Calu3 (cell line): ENCODE measurements around the gene LRRC61. TPM values are rescaled to one million over a fixed set of nuclear protein-coding genes. Genes with fewer than 3 reads are reported as not detected.
"Not testable (repeated sequence)": the region's sequence is repeated elsewhere in the genome, so short reads cannot be mapped to it uniquely, and the experiment has no call there.

ENCODE experiments used
- BruUV-seq: library from RNA; stranded (reverse); fragments of 400-500 nt; replicated peaks from 2 replicates; lab custom pipeline; 2021; lab: Mats Ljungman, UMichigan
- CTCF ChIA-PET: fragments of 300-600 bp; sonication (Branson Sonifier 250); formaldehyde crosslinking; loops from one replicate; lab custom pipeline; 2022; ENCODE audit warnings: antibody characterized with exemption; lab: Charles Lee
- DNase-seq: peaks from one replicate; pipeline ENCODE4 v3.0.0; 2022
- H3K27ac Mint-ChIP-seq: one replicate; pipeline ENCODE4 v1.8.0; 2022; ENCODE audit warnings: mixed read lengths; ENCODE audit not compliant: unreplicated experiment
- H3K27me3 Mint-ChIP-seq: one replicate; pipeline ENCODE4 v1.8.0; 2022; ENCODE audit warnings: mixed read lengths; ENCODE audit not compliant: unreplicated experiment
- H3K36me3 Mint-ChIP-seq: one replicate; pipeline ENCODE4 v1.8.0; 2022; ENCODE audit warnings: mild to moderate bottlenecking, moderate library complexity, mixed read lengths; ENCODE audit not compliant: insufficient read depth, unreplicated experiment
- H3K4me1 Mint-ChIP-seq: one replicate; pipeline ENCODE4 v1.8.0; 2022; ENCODE audit warnings: mild to moderate bottlenecking, low read depth, mixed read lengths; ENCODE audit not compliant: unreplicated experiment
- H3K4me3 Mint-ChIP-seq: one replicate; pipeline ENCODE4 v1.8.0; 2022; ENCODE audit warnings: mild to moderate bottlenecking, low read depth, moderate library complexity, mixed read lengths; ENCODE audit not compliant: unreplicated experiment
- H3K9me3 Mint-ChIP-seq: one replicate; pipeline ENCODE4 v1.8.0; 2022; ENCODE audit warnings: low read depth, mixed read lengths; ENCODE audit not compliant: unreplicated experiment
- CTCF ChIP-seq: fragments of 200-600 bp; IDR thresholded peaks from one replicate; pipeline ENCODE4 v1.8.0; 2022; ENCODE audit warnings: antibody characterized with exemption; ENCODE audit not compliant: unreplicated experiment
- intact Hi-C: fragments of 100-400 bp; cut with micrococcal nuclease; formaldehyde crosslinking; loops from one replicate; pipeline ENCODE4 v1.10.0; 2022; ENCODE audit not compliant: unreplicated experiment
- total RNA-seq: library from RNA; stranded (reverse); gene quantifications from 2 replicates; pipeline ENCODE4 v1.2.3, GENCODE V29; 2022

Gene LRRC61
- total RNA-seq, 1 experiment from 2014 or later = 14.6 TPM

GRCh38 chr7:150308575-150308974 lies 14.6 kb upstream of the LRRC61 start:
- TF ChIP-seq CTCF = no peak
- Mint-ChIP-seq H3K36me3 (peaks cover 27% of the 10 kb centered on the region), H3K4me1 (peaks cover 30% of the 10 kb centered on the region), H3K4me3 (peak overlapping the region; percentile 16), H3K27me3 (no peaks in the 10 kb centered on the region), H3K9me3 (peaks cover 7% of the 10 kb centered on the region), H3K27ac (peak overlapping the region; percentile 76)
- no peak for DNase-seq
- CTCF ChIA-PET = interaction anchor here (0.6 kb wide), 1 partner anchor 617 kb away, joined by 3 read pairs; no protein-coding TSS in a partner anchor
- intact Hi-C loops = no loop called here
- BruUV-seq = no TSS peak

GRCh38 chr7:150311146-150311545 lies 12.0 kb upstream of the LRRC61 start:
- no peak overlapping the region for H3K4me3 Mint-ChIP-seq
- H3K27ac Mint-ChIP-seq = no peak overlapping the region
- H3K36me3 Mint-ChIP-seq = peaks cover 36% of the 10 kb centered on the region
- CTCF ChIA-PET = no interaction called here
- intact Hi-C loops = no loop called here
- H3K4me1 Mint-ChIP-seq = peaks cover 19% of the 10 kb centered on the region
- no peak for TF ChIP-seq CTCF
- H3K27me3 Mint-ChIP-seq = no peaks in the 10 kb centered on the region
- no peak for DNase-seq
- BruUV-seq = no TSS peak
- peaks cover 3% of the 10 kb centered on the region for H3K9me3 Mint-ChIP-seq

GRCh38 chr7:150311711-150312110 lies 11.4 kb upstream of the LRRC61 start:
- H3K36me3 Mint-ChIP-seq = peaks cover 36% of the 10 kb centered on the region
- TF ChIP-seq CTCF = no peak
- H3K27ac Mint-ChIP-seq = no peak overlapping the region
- CTCF ChIA-PET = no interaction called here
- intact Hi-C loops = no loop called here
- DNase-seq = no peak
- H3K4me3 Mint-ChIP-seq = no peak overlapping the region
- peaks cover 3% of the 10 kb centered on the region for H3K9me3 Mint-ChIP-seq
- H3K4me1 Mint-ChIP-seq = peaks cover 19% of the 10 kb centered on the region
- no peaks in the 10 kb centered on the region for H3K27me3 Mint-ChIP-seq
- no TSS peak for BruUV-seq

GRCh38 chr7:150312649-150313366 lies 10.3 kb upstream of the LRRC61 start:
- intact Hi-C loops, H3K9me3 Mint-ChIP-seq, H3K27me3 Mint-ChIP-seq, CTCF ChIA-PET, BruUV-seq: not testable (repeated sequence)
- Mint-ChIP-seq H3K27ac (peak overlapping the region; percentile 66), H3K36me3 (peaks cover 28% of the 10 kb centered on the region), H3K4me3 (peak overlapping the region; percentile 16), H3K4me1 (peaks cover 16% of the 10 kb centered on the region)
- DNase-seq = peak; percentile 54

- peak overlapping the region; percentile 16 for H3K4me3 Mint-ChIP-seq
- H3K4me1 Mint-ChIP-seq = peaks cover 13% of the 10 kb centered on the region
- peak overlapping the region; percentile 66 for H3K27ac Mint-ChIP-seq
- TSS peak; percentile 78 for BruUV-seq
- no peak for DNase-seq
- no peaks in the 10 kb centered on the region for H3K27me3 Mint-ChIP-seq
- CTCF ChIA-PET = no interaction called here
- TF ChIP-seq CTCF = no peak
- H3K36me3 Mint-ChIP-seq = peaks cover 22% of the 10 kb centered on the region
- no peaks in the 10 kb centered on the region for H3K9me3 Mint-ChIP-seq
- intact Hi-C loops = no loop called here
Observed at GRCh38 chr7:150313367-150313809, 9.8 kb upstream of the LRRC61 start.
